NCI-H2081 (cell line): ENCODE measurements around the gene MPP4.
A peak's percentile ranks its signal among the peaks of the same experiment; 100 is the strongest.

ENCODE experiments used
- DNase-seq, 2 experiments: peaks; one replicate each; lab custom pipeline; 2025; lab: John Stamatoyannopoulos, UW

MPP4 gene

DNA sequence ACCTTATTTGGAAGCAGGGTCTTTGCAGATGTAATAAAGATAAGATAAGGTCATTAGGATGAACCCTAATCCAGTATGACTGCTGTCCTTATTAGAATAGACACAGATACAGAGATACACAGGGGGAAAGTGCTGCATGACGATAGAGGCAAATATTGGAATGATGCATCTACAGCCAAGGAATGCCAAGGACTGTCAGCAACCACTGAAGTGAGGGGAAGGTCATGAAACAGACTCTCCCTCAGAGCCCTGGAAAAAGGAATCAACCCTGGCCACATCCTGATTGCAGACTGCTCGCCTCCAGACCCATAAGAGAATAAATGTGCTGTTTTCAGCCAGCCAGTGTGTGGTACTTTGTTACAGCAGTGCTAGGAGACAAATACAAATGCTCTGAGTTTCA is 69.9 kb downstream of the MPP4 start:
- DNase-seq: no peak

DNA sequence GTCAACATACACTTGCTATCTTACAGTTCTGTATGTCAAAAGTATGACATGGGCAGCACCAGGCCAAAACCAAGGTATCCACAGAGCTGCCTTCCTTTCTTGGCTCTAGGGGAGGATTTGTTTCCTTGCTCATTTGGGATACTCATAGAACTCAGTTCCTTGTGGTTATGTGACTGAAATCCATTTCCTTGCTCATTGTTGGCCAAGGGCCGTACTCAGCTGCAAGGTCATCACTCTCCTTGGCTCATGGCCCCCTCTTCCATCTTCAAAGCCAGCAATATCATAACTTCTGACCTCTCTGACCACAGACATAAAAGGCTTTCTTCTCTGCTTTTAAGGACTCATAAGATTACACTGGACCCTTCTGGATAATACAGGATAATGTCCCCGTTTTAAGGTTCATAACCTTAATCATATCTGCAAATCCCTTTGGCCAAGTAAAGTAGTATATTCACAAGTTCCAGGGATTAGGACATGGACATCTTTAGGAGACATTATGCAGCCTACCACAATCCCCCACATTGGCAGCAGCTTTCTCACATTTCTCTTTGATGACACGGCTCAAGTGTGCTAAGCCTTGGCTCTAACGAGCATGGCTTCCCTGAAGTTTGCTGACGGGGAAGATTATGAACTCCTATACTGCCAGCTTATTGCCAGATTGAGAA is 76.0 kb downstream of the MPP4 start:
- DNase-seq: no peak

DNA sequence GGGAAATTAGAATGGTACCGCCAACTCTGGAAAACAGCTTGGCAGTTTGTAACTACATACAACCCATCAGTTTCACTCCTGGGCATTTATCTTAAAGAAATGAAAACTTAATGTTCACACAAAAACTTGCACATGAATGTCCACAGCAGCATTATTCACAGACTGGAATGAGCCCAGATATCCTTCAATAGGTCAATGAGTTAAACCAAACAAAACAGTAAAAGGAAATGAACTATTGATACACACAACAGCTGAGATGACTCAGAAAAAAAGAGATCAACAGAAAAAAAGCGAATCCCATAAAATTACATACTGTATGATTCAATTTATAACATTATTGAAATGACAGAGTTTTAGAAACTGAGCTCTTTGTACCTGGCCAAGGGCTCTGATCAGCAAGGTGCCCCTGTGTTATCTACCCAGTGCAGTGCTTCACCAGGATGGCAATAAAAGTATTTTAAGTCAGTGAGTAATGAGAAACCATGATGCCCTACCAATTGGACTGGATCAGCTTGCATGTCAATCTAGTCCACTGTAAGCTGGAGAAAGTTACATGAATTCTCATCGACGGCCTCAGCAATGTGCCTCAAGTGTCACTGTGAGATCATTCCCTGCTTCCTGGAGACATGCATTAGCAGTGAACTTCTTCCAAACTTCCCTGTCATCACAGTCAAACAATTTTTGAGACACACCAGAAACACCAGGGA is 77.0 kb downstream of the MPP4 start:
- DNase-seq: no peak

GRCh38 chr2:201618744-201619662 is 79.4 kb downstream of the MPP4 start:
- DNase-seq: peak; percentile 66 to 78

DNA sequence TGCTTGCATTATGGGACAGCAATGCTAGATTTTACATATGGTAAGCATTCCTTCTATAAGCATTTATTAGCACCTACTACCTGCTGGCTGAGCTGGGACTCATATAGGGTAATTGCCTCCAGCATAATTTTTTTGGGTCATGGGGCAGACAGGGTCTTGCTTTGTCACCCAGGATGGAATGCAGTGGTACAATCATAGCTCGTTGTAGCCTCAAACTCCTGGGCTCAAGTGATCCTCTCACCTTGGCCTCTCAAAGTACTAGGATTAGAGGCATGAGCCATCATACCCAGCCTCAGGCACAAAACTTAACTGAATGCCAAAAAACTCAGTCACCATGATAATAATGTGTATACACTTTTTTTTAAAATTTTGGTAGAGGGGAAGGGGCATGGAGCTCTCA is 90.4 kb downstream of the MPP4 start:
- DNase-seq: no peak

- no peak for DNase-seq
These were observed 90.9 kb downstream of the MPP4 start for GRCh38 chr2:201607568-201607967.

- no peak for DNase-seq
These were observed 97.5 kb downstream of the MPP4 start for GRCh38 chr2:201600906-201601305.

GRCh38 chr2:201597397-201597796 is 101.0 kb downstream of the MPP4 start:
- no peak for DNase-seq
